GM19043 (cell line): ENCODE measurements around the gene TMEM201.
A peak's percentile ranks its signal among the peaks of the same experiment; 100 is the strongest.
"Not testable (repeated sequence)": the region's sequence is repeated elsewhere in the genome, so short reads cannot be mapped to it uniquely, and the experiment has no call there.

Experiments used
- ATAC-seq: cut with Tn5 transposase; IDR thresholded peaks from one replicate; pipeline ENCODE4 v1.9.1; 2021; ENCODE audit warnings: low read depth; ENCODE audit not compliant: unreplicated experiment

The TMEM201 gene

GRCh38 chr1:9615316-9616063 is 26.8 kb downstream of the TMEM201 start:
- ATAC-seq = no peak

GRCh38 chr1:9618909-9619679 is 30.4 kb downstream of the TMEM201 start:
- ATAC-seq = no peak

GRCh38 chr1:9621032-9621431 is 32.3 kb downstream of the TMEM201 start:
- ATAC-seq = no peak

- no peak for ATAC-seq
Observed at GRCh38 chr1:9624081-9624480, 35.4 kb downstream of the TMEM201 start.

- ATAC-seq = not testable (repeated sequence)
Observed at GRCh38 chr1:9625030-9625429, 36.3 kb downstream of the TMEM201 start.

- peak; percentile 45 for ATAC-seq
Observed at GRCh38 chr1:9626201-9626608, 37.5 kb downstream of the TMEM201 start.

- no peak for ATAC-seq
Observed at GRCh38 chr1:9628541-9629444, 40.1 kb downstream of the TMEM201 start.

GRCh38 chr1:9629445-9630201 is 40.9 kb downstream of the TMEM201 start:
- no peak for ATAC-seq

- no peak for ATAC-seq
Observed at GRCh38 chr1:9630331-9631111, 41.8 kb downstream of the TMEM201 start.

GRCh38 chr1:9631613-9632012 is 42.9 kb downstream of the TMEM201 start:
- ATAC-seq = no peak

GRCh38 chr1:9633493-9633892 is 44.8 kb downstream of the TMEM201 start:
- ATAC-seq = no peak

- ATAC-seq = no peak
Observed at GRCh38 chr1:9634582-9634981, 45.9 kb downstream of the TMEM201 start.

- no peak for ATAC-seq
Observed at GRCh38 chr1:9639227-9639626, 50.5 kb downstream of the TMEM201 start.

GRCh38 chr1:9643351-9644256 is 54.9 kb downstream of the TMEM201 start:
- no peak for ATAC-seq

- ATAC-seq = no peak
Observed at GRCh38 chr1:9646037-9646436, 57.3 kb downstream of the TMEM201 start.

- ATAC-seq = no peak
Observed at GRCh38 chr1:9648171-9648570, 59.5 kb downstream of the TMEM201 start.

GRCh38 chr1:9649769-9650168 is 61.1 kb downstream of the TMEM201 start:
- ATAC-seq = no peak

GRCh38 chr1:9651220-9651564 is 62.5 kb downstream of the TMEM201 start:
- no peak for ATAC-seq
